B cell (primary cell): ENCODE data around the gene ECE1. TPM values are rescaled to one million over a fixed set of nuclear protein-coding genes. Genes with fewer than 3 reads are reported as not detected.

Source experiments
- ATAC-seq: fragments of 200-7000 bp; cut with Tn5 transposase; one replicate; pipeline ENCODE4 v1.10.0; 2021; ENCODE audit warnings: low read depth, mild to moderate bottlenecking, moderate number of reproducible peaks, moderate library complexity
- CTCF ChIA-PET: fragments of 350-600 bp; sonication (Branson Sonifier 250); formaldehyde crosslinking; loops from one replicate; lab custom pipeline; 2021; ENCODE audit warnings: antibody characterized with exemption, inconsistent platforms; lab: Charles Lee
- POLR2A ChIA-PET: fragments of 350-600 bp; sonication (Branson Sonifier 250); formaldehyde crosslinking; loops from one replicate; lab custom pipeline; 2021; ENCODE audit warnings: antibody characterized with exemption; lab: Charles Lee
- DNase-seq: peaks from one replicate; pipeline ENCODE4 v3.0.0; 2013
- H2AFZ ChIP-seq: 2 replicates; pipeline ENCODE4 v1.6.1; 2012; ENCODE audit warnings: mild to moderate bottlenecking, low read depth, low read length; ENCODE audit not compliant: insufficient read depth, poor library complexity, severe bottlenecking
- H3K27ac ChIP-seq, 2 donors: 1 replicate in 1 of 2; 2 replicates in 1 of 2; pipeline ENCODE4 v1.5.1; 2012 to 2013; ENCODE audit warnings: low read length in 2 of 2, mild to moderate bottlenecking in 2 of 2, moderate library complexity in 1 of 2
- H3K27me3 ChIP-seq, 4 experiments: fragments of 200-600 bp in 1 of 4; sonication (generic) in 1 of 4; replicated peaks in 1 of 4; 1 replicate in 2 of 4; 2 replicates in 2 of 4; pipeline versions ENCODE4 v1.6.1 to v1.7.0; 2013 to 2016; ENCODE audit warnings: low read length in 3 of 4, mild to moderate bottlenecking in 2 of 4, mixed read lengths in 1 of 4, moderate library complexity in 1 of 4; ENCODE audit not compliant: insufficient read depth in 4 of 4, control insufficient read depth in 3 of 4; ENCODE audit errors: control extremely low read depth in 1 of 4
- H3K36me3 ChIP-seq, 2 experiments: replicated peaks in 1 of 2; 1 replicate in 1 of 2; 2 replicates in 1 of 2; pipeline versions ENCODE4 v1.6.1 to v1.7.1; 2013; ENCODE audit warnings: low read length in 1 of 2; ENCODE audit not compliant: insufficient read depth in 2 of 2, control insufficient read depth in 1 of 2; ENCODE audit errors: control extremely low read depth in 1 of 2, extremely low read depth in 1 of 2
- H3K4me1 ChIP-seq, 2 donors: fragments of 200-600 bp in 1 of 2; sonication (generic) in 1 of 2; 1 replicate in 1 of 2; 2 replicates in 1 of 2; pipeline versions ENCODE4 v1.5.1 to v1.6.1; 2013 to 2017; ENCODE audit warnings: low read length in 2 of 2; ENCODE audit not compliant: control insufficient read depth in 2 of 2, insufficient read depth in 2 of 2
- H3K4me2 ChIP-seq: replicated peaks from 2 replicates; pipeline ENCODE3; 2012; ENCODE audit warnings: mild to moderate bottlenecking, low read depth, low read length; ENCODE audit not compliant: poor library complexity, severe bottlenecking
- H3K4me3 ChIP-seq, 5 experiments: fragments of 200-600 bp in 1 of 5; sonication (generic) in 1 of 5; 1 replicate in 3 of 5; 2 replicates in 2 of 5; pipeline versions ENCODE4 v1.5.1 to v1.7.0; 2011 to 2016; ENCODE audit warnings: low read length in 4 of 5, mild to moderate bottlenecking in 4 of 5, low read depth in 2 of 5, control low read depth in 1 of 5, moderate library complexity in 1 of 5; ENCODE audit not compliant: insufficient read depth in 1 of 5; ENCODE audit errors: control extremely low read depth in 1 of 5, extremely low read depth in 1 of 5
- H3K79me2 ChIP-seq: fragments of 200-600 bp; sonication (generic); one replicate; pipeline ENCODE4 v1.6.0; 2016; ENCODE audit warnings: low read length; ENCODE audit not compliant: control insufficient read depth, insufficient read depth
- H3K9ac ChIP-seq: fragments of 200-600 bp; sonication (generic); 2 replicates; pipeline ENCODE4 v1.6.1; 2017; ENCODE audit warnings: mild to moderate bottlenecking, low read length, moderate library complexity
- H3K9me3 ChIP-seq, 3 donors: one replicate each; pipeline versions ENCODE4 v1.6.1 to v1.7.1; 2013; ENCODE audit warnings: low read length in 2 of 3; ENCODE audit not compliant: control insufficient read depth in 2 of 3, insufficient read depth in 1 of 3; ENCODE audit errors: control extremely low read depth in 1 of 3
- H4K20me1 ChIP-seq: 2 replicates; pipeline ENCODE4 v1.6.0; 2012; ENCODE audit warnings: mild to moderate bottlenecking, low read length; ENCODE audit not compliant: insufficient read depth, control insufficient read depth, poor library complexity, severe bottlenecking
- H3K27ac Mint-ChIP-seq: one replicate; pipeline ENCODE4 v1.8.0; 2021; ENCODE audit warnings: mixed read lengths
- H3K27me3 Mint-ChIP-seq: one replicate; pipeline ENCODE4 v1.8.0; 2021; ENCODE audit warnings: mixed read lengths
- H3K4me1 Mint-ChIP-seq: one replicate; pipeline ENCODE4 v1.8.0; 2021; ENCODE audit warnings: mixed read lengths
- H3K4me3 Mint-ChIP-seq: one replicate; pipeline ENCODE4 v1.8.0; 2021; ENCODE audit warnings: mixed read lengths
- H3K9me3 Mint-ChIP-seq: one replicate; pipeline ENCODE4 v1.8.0; 2022; ENCODE audit warnings: mixed read lengths; ENCODE audit not compliant: insufficient read depth
- CTCF ChIP-seq: fragments of 200-600 bp; IDR thresholded peaks from one replicate; pipeline ENCODE4 v1.8.0; 2022; ENCODE audit warnings: antibody characterized with exemption, mild to moderate bottlenecking
- EZH2 ChIP-seq: IDR thresholded peaks from 2 replicates; pipeline ENCODE4 v1.6.1; 2012; ENCODE audit warnings: borderline replicate concordance, low read depth, mild to moderate bottlenecking, moderate library complexity, low read length; ENCODE audit not compliant: insufficient read depth, poor library complexity, severe bottlenecking
- WGBS: methylation state at CpG from one replicate; pipeline ENCODE4 v1.1.5; 2013; ENCODE audit warnings: missing lambda C conversion rate; ENCODE audit not compliant: insufficient coverage; 5-methylcytosine and 5-hydroxymethylcytosine counted together
- intact Hi-C: fragments of 100-400 bp; cut with micrococcal nuclease; formaldehyde crosslinking; loops from one replicate; pipeline ENCODE4 v1.10.0; 2022
- polyA plus RNA-seq: library from polyadenylated mRNA; depleted of rRNA; stranded (reverse); fragments of >200 nt; gene quantifications from 2 replicates; pipeline ENCODE4 v1.2.3, GENCODE V29; 2012
- total RNA-seq, 2 donors: library from RNA; stranded (reverse); fragments of 120-200 nt in 1 of 2; gene quantifications; 1 replicate in 1 of 2; 2 replicates in 1 of 2; pipeline versions ENCODE4 v1.2.3 to v1.2.4, GENCODE V29; 2013 to 2022

The ECE1 gene
- total and polyA plus RNA-seq, 2 donors (not counting 1 experiment from before 2014, with no cell fraction given) = 46.7 to 133 TPM

GRCh38 chr1:21246905-21247642, 43.2 kb downstream of the ECE1 start:
- no peak overlapping the region for H3K4me2 ChIP-seq
- no peak overlapping the region for H3K27ac ChIP-seq
- no peak overlapping the region for H3K9ac ChIP-seq
- H3K4me3 ChIP-seq = no peak overlapping the region
- H3K4me1 Mint-ChIP-seq = no peaks in the 10 kb centered on the region
- H3K36me3 ChIP-seq = peaks cover 2 to 82% of the 10 kb centered on the region in 2 experiments
- no peaks in the 10 kb centered on the region for H3K4me1 ChIP-seq
- no peak overlapping the region for H3K27ac Mint-ChIP-seq
- no peak for DNase-seq
- TF ChIP-seq EZH2 = no peak
- no peak for TF ChIP-seq CTCF
- peaks cover 3% of the 10 kb centered on the region for H3K9me3 Mint-ChIP-seq
- ChIA-PET POLR2A (no interaction called here), CTCF (interaction anchor here (0.6 to 5.0 kb wide), 9 partner anchors 10 to 263 kb away, joined by 3 to 33 read pairs (median 6); no protein-coding TSS in a partner anchor)
- no peaks in the 10 kb centered on the region for H3K9me3 ChIP-seq
- no peaks in the 10 kb centered on the region for H3K27me3 ChIP-seq
- intact Hi-C loops = no loop called here
- WGBS = 96% methylated on average over 14 of the region's 20 CpGs
- peaks cover 6% of the 10 kb centered on the region for H4K20me1 ChIP-seq
- H2AFZ ChIP-seq = no peak overlapping the region
- no peak overlapping the region for H3K4me3 Mint-ChIP-seq
- peaks cover 6% of the 10 kb centered on the region for H3K79me2 ChIP-seq
- no peaks in the 10 kb centered on the region for H3K27me3 Mint-ChIP-seq
- no peak for ATAC-seq

GRCh38 chr1:21245688-21246229, 44.5 kb downstream of the ECE1 start:
- Histone ChIP-seq H3K36me3 (peaks cover 3 to 83% of the 10 kb centered on the region in 2 experiments), H3K9ac (no peak overlapping the region), H3K4me3 (no peak overlapping the region), H3K27ac (no peak overlapping the region), H2AFZ (no peak overlapping the region), H4K20me1 (peaks cover 6% of the 10 kb centered on the region), H3K79me2 (peaks cover under 1% of the 10 kb centered on the region), H3K4me2 (no peak overlapping the region), H3K27me3 (no peaks in the 10 kb centered on the region), H3K4me1 (no peaks in the 10 kb centered on the region), H3K9me3 (no peaks in the 10 kb centered on the region)
- H3K27me3 Mint-ChIP-seq = no peaks in the 10 kb centered on the region
- POLR2A ChIA-PET = interaction anchor here (0.7 kb wide), 1 partner anchor 809 kb away, joined by 4 read pairs; no protein-coding TSS in a partner anchor
- DNase-seq (no peak), ATAC-seq (no peak)
- H3K4me3 Mint-ChIP-seq = no peak overlapping the region
- no peaks in the 10 kb centered on the region for H3K4me1 Mint-ChIP-seq
- CTCF ChIA-PET = interaction anchor here (0.6 to 5.0 kb wide), 9 partner anchors 9 to 731 kb away, joined by 3 to 38 read pairs (median 6); no protein-coding TSS in a partner anchor
- H3K9me3 Mint-ChIP-seq = peaks cover 3% of the 10 kb centered on the region
- intact Hi-C loops = no loop called here
- H3K27ac Mint-ChIP-seq = no peak overlapping the region
- no CpG with 5 or more reads among the region's 4 CpGs for WGBS
- TF ChIP-seq CTCF (no peak), EZH2 (no peak)
